HepG2 (cell line): ENCODE measurements around the gene MUCL3. TPM values are rescaled to one million over a fixed set of nuclear protein-coding genes. Genes with fewer than 3 reads are reported as not detected.

Experiments used
- ATAC-seq: fragments of 200-7000 bp; cut with Tn5 transposase; 3 replicates; pipeline ENCODE4 v1.9.1; 2020; ENCODE audit warnings: mild to moderate bottlenecking, moderate library complexity
- BruUV-seq: library from RNA; stranded (reverse); fragments of 400-500 nt; replicated peaks from 2 replicates; lab custom pipeline; 2021; lab: Mats Ljungman, UMichigan
- CTCF ChIA-PET: fragments of 300-600 bp; formaldehyde crosslinking; extraction: SDS; loops from one replicate; lab custom pipeline; 2021; ENCODE audit warnings: low total read pairs, inconsistent platforms, low intra/inter-chr PET ratio; lab: Yijun Ruan, JAX
- POLR2A ChIA-PET: fragments of 350-600 bp; sonication (Branson Sonifier 250); formaldehyde crosslinking; loops from one replicate; lab custom pipeline; 2020; ENCODE audit warnings: antibody characterized with exemption, inconsistent platforms; lab: Yijun Ruan, JAX
- DNase-seq: peaks from one replicate; pipeline ENCODE4 v3.0.0-alpha.2; 2015; ENCODE audit warnings: low spot score
- FAIRE-seq: peaks from 3 replicates; lab custom pipeline; 2011; peaks lifted over from hg19 to GRCh38; lab: Jason Lieb, UNC
- H2AFZ ChIP-seq: one replicate; pipeline ENCODE4 v1.6.1; 2011; ENCODE audit warnings: low read length, inconsistent platforms
- H3K27ac ChIP-seq: fragments of 300-600 bp; 3 replicates; pipeline ENCODE4 v1.8.0; 2011; ENCODE audit warnings: mixed run types, mild to moderate bottlenecking, mixed read lengths, low read length, inconsistent platforms; ENCODE audit not compliant: insufficient read depth; ENCODE audit errors: extremely low read length
- H3K27me3 ChIP-seq, 2 experiments: fragments of 200-600 bp in 1 of 2; 2 replicates in 1 of 2; 3 replicates in 1 of 2; pipeline versions ENCODE4 v1.6.0 to v1.8.0; 2011; ENCODE audit warnings: low read length in 2 of 2, mild to moderate bottlenecking in 2 of 2, moderate library complexity in 2 of 2, inconsistent platforms in 1 of 2; ENCODE audit not compliant: insufficient read depth in 2 of 2, control insufficient read depth in 1 of 2
- H3K36me3 ChIP-seq, 2 experiments: fragments of 200-600 bp in 1 of 2; replicated peaks in 1 of 2; 2 replicates in 1 of 2; 3 replicates in 1 of 2; pipeline versions ENCODE4 v1.5.1 to v1.8.0; 2011; ENCODE audit warnings: low read length in 2 of 2, inconsistent platforms in 1 of 2; ENCODE audit not compliant: insufficient read depth in 2 of 2, control insufficient read depth in 1 of 2
- H3K4me1 ChIP-seq: 2 replicates; pipeline ENCODE4 v1.5.1; 2012; ENCODE audit warnings: low read length, inconsistent platforms; ENCODE audit not compliant: insufficient read depth
- H3K4me2 ChIP-seq: 2 replicates; pipeline ENCODE4 v1.6.0; 2011; ENCODE audit warnings: low read depth, low read length, inconsistent platforms
- H3K4me3 ChIP-seq, 3 experiments: fragments of 200-600 bp in 1 of 3; sonication (generic), shearing (Covaris generic) in 1 of 3; replicated peaks in 1 of 3; 2 replicates each; pipeline ENCODE4 v1.5.1; 2011 to 2016; ENCODE audit warnings: low read length in 3 of 3, inconsistent platforms in 2 of 3, low read depth in 2 of 3, mild to moderate bottlenecking in 2 of 3, control low read depth in 1 of 3, mixed read lengths in 1 of 3; ENCODE audit not compliant: insufficient read depth in 1 of 3
- H3K79me2 ChIP-seq: one replicate; pipeline ENCODE4 v1.6.1; 2011; ENCODE audit warnings: low read length, inconsistent platforms; ENCODE audit not compliant: insufficient read depth
- H3K9ac ChIP-seq: 2 replicates; pipeline ENCODE4 v1.6.0; 2011; ENCODE audit warnings: mild to moderate bottlenecking, low read depth, low read length, inconsistent platforms; ENCODE audit not compliant: insufficient read depth
- H3K9me3 ChIP-seq: 2 replicates; pipeline ENCODE4 v1.5.1; 2012; ENCODE audit warnings: mild to moderate bottlenecking, low read length
- H4K20me1 ChIP-seq: 2 replicates; pipeline ENCODE4 v1.6.0; 2011; ENCODE audit warnings: inconsistent platforms, mild to moderate bottlenecking, low read length, moderate library complexity; ENCODE audit not compliant: insufficient read depth
- CERS6 ChIP-seq: sonication (generic); formaldehyde crosslinking; IDR thresholded peaks from 2 replicates; pipeline ENCODE4 v1.5.0; 2020; ENCODE audit warnings: missing genetic modification reagents
- GRHL1 ChIP-seq: sonication (generic); formaldehyde crosslinking; conservative IDR thresholded peaks from 2 replicates; pipeline ENCODE4 v1.8.0; 2022; ENCODE audit warnings: missing genetic modification reagents
- KDM4B ChIP-seq: sonication (generic); formaldehyde crosslinking; IDR thresholded peaks from 2 replicates; pipeline ENCODE4 v1.4.0; 2020; ENCODE audit warnings: missing genetic modification reagents
- MAF1 ChIP-seq: sonication (generic); formaldehyde crosslinking; IDR thresholded peaks from 2 replicates; pipeline ENCODE4 v1.5.0; 2020; ENCODE audit warnings: missing genetic modification reagents, borderline replicate concordance
- MYNN ChIP-seq: sonication (generic); formaldehyde crosslinking; IDR thresholded peaks from 2 replicates; pipeline ENCODE4 v1.4.0; 2020; ENCODE audit warnings: mild to moderate bottlenecking, low read depth, missing genetic modification reagents
- NFATC3 ChIP-seq: sonication (generic); formaldehyde crosslinking; IDR thresholded peaks from 2 replicates; pipeline ENCODE4 v1.5.1; 2020; ENCODE audit warnings: mild to moderate bottlenecking, missing genetic modification reagents
- TCF7L2 ChIP-seq: IDR thresholded peaks from 2 replicates; pipeline ENCODE4 v1.6.1; 2011; ENCODE audit warnings: mild to moderate bottlenecking, low read depth, low read length, moderate library complexity
- ZNF280D ChIP-seq: sonication (generic); formaldehyde crosslinking; IDR thresholded peaks from 2 replicates; pipeline ENCODE4 v1.5.1; 2020; ENCODE audit warnings: mild to moderate bottlenecking, missing genetic modification reagents
- ZNF484 ChIP-seq: sonication (generic); formaldehyde crosslinking; IDR thresholded peaks from 2 replicates; pipeline ENCODE4 v1.5.1; 2020; ENCODE audit warnings: mild to moderate bottlenecking, low read depth, missing genetic modification reagents, borderline replicate concordance
- ZNF550 ChIP-seq: sonication (generic); formaldehyde crosslinking; IDR thresholded peaks from 2 replicates; pipeline ENCODE4 v1.4.0; 2020; ENCODE audit warnings: mild to moderate bottlenecking, missing genetic modification reagents, borderline replicate concordance
- ZSCAN20 ChIP-seq: sonication (generic); formaldehyde crosslinking; IDR thresholded peaks from 2 replicates; pipeline ENCODE4 v1.4.0; 2020; ENCODE audit warnings: missing genetic modification reagents, mild to moderate bottlenecking, borderline replicate concordance
- ZSCAN22 ChIP-seq: sonication (generic); formaldehyde crosslinking; IDR thresholded peaks from 2 replicates; pipeline ENCODE4 v1.4.0; 2020; ENCODE audit warnings: mild to moderate bottlenecking, missing genetic modification reagents
- WGBS: methylation state at CpG from one replicate; pipeline ENCODE4 v1.1.6; 2017; ENCODE audit warnings: low lambda C conversion rate; 5-methylcytosine and 5-hydroxymethylcytosine counted together
- in situ Hi-C: cut with HindIII; loops from 2 replicates; pipeline ENCODE4 v1.10.0; 2017; ENCODE audit warnings: low pct_unique_long_range_greater_than_20kb; ENCODE audit not compliant: extremely low pct_ligation_motif_present
- intact Hi-C: fragments of 100-400 bp; cut with micrococcal nuclease; formaldehyde crosslinking; loops from one replicate; pipeline ENCODE4 v1.10.0; 2022; ENCODE audit not compliant: unreplicated experiment
- polyA plus RNA-seq, 8 experiments: library from polyadenylated mRNA; depleted of rRNA in 3 of 8; stranded (reverse) in 7 of 8; unstranded in 1 of 8; fragments of >200 nt; fragmentation: Illumina TruSeq in 4 of 8; extraction: Trizol in 4 of 8; gene quantifications; 2 replicates each; pipeline versions ENCODE4 v1.2.1 to v1.2.3, GENCODE V29; 2011 to 2016; ENCODE audit warnings: low read depth in 4 of 8, missing spikeins in 1 of 8, mixed read lengths in 1 of 8; ENCODE audit not compliant: insufficient read depth in 1 of 8
- total RNA-seq, 5 experiments: library from RNA; depleted of rRNA; stranded (reverse); fragments of >200 nt; fragmentation: Illumina TruSeq; extraction: Trizol; gene quantifications; 2 replicates each; pipeline ENCODE4 v1.2.3, GENCODE V29; 2016; ENCODE audit warnings: low read depth in 1 of 5

Gene MUCL3
- total and polyA plus RNA-seq, 2 of the 13 experiments (the other 11 are each of a cell fraction or from before 2014, with no cell fraction given), result not detected

- Histone ChIP-seq H2AFZ (no peak overlapping the region), H3K4me3 (no peak overlapping the region), H3K4me1 (peaks cover 21% of the 10 kb centered on the region), H3K36me3 (peaks cover 36 to 67% of the 10 kb centered on the region in 2 experiments), H3K27ac (no peak overlapping the region), H3K27me3 (no peaks in the 10 kb centered on the region), H3K4me2 (no peak overlapping the region), H3K9me3 (no peaks in the 10 kb centered on the region), H4K20me1 (no peaks in the 10 kb centered on the region), H3K79me2 (peaks cover 11% of the 10 kb centered on the region), H3K9ac (no peak overlapping the region)
- POLR2A ChIA-PET, result interaction anchor here (0.9 kb wide), 1 partner anchor 36 kb away, joined by 3 read pairs; no protein-coding TSS in a partner anchor
- TF ChIP-seq MYNN (CRISPR knock-in tag) (no peak), NFATC3 (CRISPR knock-in tag) (no peak)
- no TSS peak for BruUV-seq
- intact Hi-C loops (no loop called here), in situ Hi-C loops (loop anchor here (5.0 kb wide), 2 partner anchors 129 to 159 kb away; no protein-coding TSS in a partner anchor)
- 95% methylated on average over 8 of the region's 8 CpGs for WGBS
- CTCF ChIA-PET, result no interaction called here
- DNase-seq, result no peak
- FAIRE-seq, result no peak
- ATAC-seq, result no peak
Measured at GRCh38 chr6:30918670-30919069, 22.1 kb upstream of the MUCL3 start.

- H3K4me2 ChIP-seq, result no peak overlapping the region
- no peak for FAIRE-seq
- H3K4me3 ChIP-seq, result no peak overlapping the region
- BruUV-seq, result no TSS peak
- no peaks in the 10 kb centered on the region for H3K27me3 ChIP-seq
- ChIA-PET POLR2A (no interaction called here), CTCF (no interaction called here)
- no peak overlapping the region for H3K9ac ChIP-seq
- in situ Hi-C loops (no loop called here), intact Hi-C loops (no loop called here)
- peaks cover 42 to 79% of the 10 kb centered on the region in 2 experiments for H3K36me3 ChIP-seq
- H3K79me2 ChIP-seq, result no peaks in the 10 kb centered on the region
- no peak overlapping the region for H2AFZ ChIP-seq
- no peak for ATAC-seq
- H4K20me1 ChIP-seq, result no peaks in the 10 kb centered on the region
- H3K4me1 ChIP-seq, result no peaks in the 10 kb centered on the region
- no peak for DNase-seq
- no peak overlapping the region for H3K27ac ChIP-seq
- no peaks in the 10 kb centered on the region for H3K9me3 ChIP-seq
- WGBS, result 92% methylated on average over 7 of the region's 7 CpGs
- no peak for TF ChIP-seq CERS6 (CRISPR knock-in tag)
- no peak for TF ChIP-seq MAF1 (CRISPR knock-in tag)
- no peak for TF ChIP-seq TCF7L2
- no peak for TF ChIP-seq ZSCAN20 (CRISPR knock-in tag)
- TF ChIP-seq KDM4B (CRISPR knock-in tag), result no peak
- no peak for TF ChIP-seq ZNF280D (CRISPR knock-in tag)
- TF ChIP-seq ZNF550 (CRISPR knock-in tag), result no peak
- TF ChIP-seq ZNF484 (CRISPR knock-in tag), result no peak
- no peak for TF ChIP-seq ZSCAN22 (CRISPR knock-in tag)
- TF ChIP-seq GRHL1 (CRISPR knock-in tag), result no peak
Measured at GRCh38 chr6:30922447-30922852, 18.3 kb upstream of the MUCL3 start.
